Peyer's patch (tissue), 4 donors: ENCODE data around the gene KASH5. TPM values are rescaled to one million over a fixed set of nuclear protein-coding genes. Genes with fewer than 3 reads are reported as not detected.
A peak's percentile ranks its signal among the peaks of the same experiment; 100 is the strongest.

Experiments
- DNase-seq, 3 donors: peaks; one replicate each; pipeline ENCODE4 v3.0.0-alpha.2; 2017 to 2019
- H3K27ac ChIP-seq, 4 donors: fragments of 200-600 bp; sonication (generic); one replicate each; pipeline ENCODE4 v1.5.1; 2016 to 2019
- H3K27me3 ChIP-seq, 2 donors: fragments of 200-600 bp; sonication (generic); one replicate each; pipeline ENCODE4 v1.5.1; 2019
- H3K36me3 ChIP-seq, 3 donors: fragments of 200-600 bp; sonication (generic); one replicate each; pipeline ENCODE4 v1.5.1; 2016 to 2019
- H3K4me1 ChIP-seq, 4 donors: fragments of 200-600 bp; sonication (generic); one replicate each; pipeline ENCODE4 v1.5.1; 2016 to 2019
- H3K4me3 ChIP-seq, 4 donors: fragments of 200-600 bp; sonication (generic); 1 replicate in 3 of 4; 2 replicates in 1 of 4; pipeline ENCODE4 v1.5.1; 2016 to 2019; ENCODE audit warnings: mild to moderate bottlenecking in 1 of 4
- H3K9me3 ChIP-seq, 4 donors: fragments of 200-600 bp; sonication (generic); one replicate each; pipeline ENCODE4 v1.5.1; 2016 to 2019; ENCODE audit warnings: mild to moderate bottlenecking in 1 of 4
- POLR2A ChIP-seq, 2 donors: fragments of 450-650 bp; IDR thresholded peaks; one replicate each; pipeline ENCODE4 v1.5.1; 2017; ENCODE audit warnings: antibody characterized with exemption in 2 of 2, mild to moderate bottlenecking in 2 of 2, moderate library complexity in 2 of 2
- total RNA-seq, 4 donors: library from RNA; depleted of rRNA; stranded (reverse); fragments of >200 nt; gene quantifications; one replicate each; pipeline ENCODE4 v1.1.0, GENCODE V29; 2016
- TF ChIP-seq, protein P1 (sequence below), 6 experiments: fragments of 450-650 bp in 4 of 6; fragments of 200-600 bp in 2 of 6; sonication (generic) in 1 of 6; IDR thresholded peaks; one replicate each; pipeline ENCODE4 v1.5.1; 2017 to 2019; ENCODE audit warnings: antibody characterized with exemption in 6 of 6, mild to moderate bottlenecking in 3 of 6, moderate library complexity in 1 of 6

The KASH5 gene
- total RNA-seq, 4 donors from 2014 or later: not detected

DNA sequence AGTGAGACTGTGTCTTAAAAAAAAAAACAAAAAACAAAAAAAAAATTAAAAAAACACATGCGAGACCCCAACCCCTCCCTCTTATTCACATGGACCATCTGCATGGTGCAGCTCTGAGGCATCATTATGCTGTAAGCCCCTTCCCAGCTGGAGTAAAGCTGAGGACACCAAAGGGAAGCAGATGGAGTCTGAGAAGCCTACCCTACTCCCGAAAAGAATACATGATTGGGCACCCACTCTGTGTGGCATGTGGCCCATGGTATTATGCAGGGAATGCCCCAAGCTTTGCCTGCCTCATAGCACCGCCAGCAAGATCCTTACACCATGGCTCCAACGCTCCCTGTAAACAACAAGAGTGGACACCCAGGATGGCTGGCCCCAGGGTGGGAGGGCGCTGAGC lies 30.5 kb downstream of the KASH5 start:
- no peaks in the 10 kb centered on the region for H3K9me3 ChIP-seq
- H3K4me3 ChIP-seq: no peak overlapping the region
- H3K36me3 ChIP-seq: no peaks in the 10 kb centered on the region
- H3K27ac ChIP-seq: no peak overlapping the region
- peaks cover 3 to 20% (median 16%) of the 10 kb centered on the region in 4 donors for H3K4me1 ChIP-seq
- H3K27me3 ChIP-seq: peaks cover 0 to 32% of the 10 kb centered on the region in 2 donors
- no peak for TF ChIP-seq POLR2A (IDR thresholded peaks at IDR 0.05)
- TF ChIP-seq, protein P1, sequence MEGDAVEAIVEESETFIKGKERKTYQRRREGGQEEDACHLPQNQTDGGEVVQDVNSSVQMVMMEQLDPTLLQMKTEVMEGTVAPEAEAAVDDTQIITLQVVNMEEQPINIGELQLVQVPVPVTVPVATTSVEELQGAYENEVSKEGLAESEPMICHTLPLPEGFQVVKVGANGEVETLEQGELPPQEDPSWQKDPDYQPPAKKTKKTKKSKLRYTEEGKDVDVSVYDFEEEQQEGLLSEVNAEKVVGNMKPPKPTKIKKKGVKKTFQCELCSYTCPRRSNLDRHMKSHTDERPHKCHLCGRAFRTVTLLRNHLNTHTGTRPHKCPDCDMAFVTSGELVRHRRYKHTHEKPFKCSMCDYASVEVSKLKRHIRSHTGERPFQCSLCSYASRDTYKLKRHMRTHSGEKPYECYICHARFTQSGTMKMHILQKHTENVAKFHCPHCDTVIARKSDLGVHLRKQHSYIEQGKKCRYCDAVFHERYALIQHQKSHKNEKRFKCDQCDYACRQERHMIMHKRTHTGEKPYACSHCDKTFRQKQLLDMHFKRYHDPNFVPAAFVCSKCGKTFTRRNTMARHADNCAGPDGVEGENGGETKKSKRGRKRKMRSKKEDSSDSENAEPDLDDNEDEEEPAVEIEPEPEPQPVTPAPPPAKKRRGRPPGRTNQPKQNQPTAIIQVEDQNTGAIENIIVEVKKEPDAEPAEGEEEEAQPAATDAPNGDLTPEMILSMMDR (IDR thresholded peaks at IDR 0.05): no peak
- no peak for DNase-seq

- Histone ChIP-seq H3K27me3 (peaks cover 0 to 39% of the 10 kb centered on the region in 2 donors), H3K27ac (no peak overlapping the region), H3K36me3 (no peaks in the 10 kb centered on the region), H3K9me3 (no peaks in the 10 kb centered on the region), H3K4me3 (no peak overlapping the region), H3K4me1 (peaks cover 3 to 21% (median 16%) of the 10 kb centered on the region in 4 donors)
- TF ChIP-seq POLR2A (IDR thresholded peaks at IDR 0.05): no peak
- TF ChIP-seq, protein P1 (IDR thresholded peaks at IDR 0.05): no peak
- DNase-seq: no peak
Observed at GRCh38 chr19:49419173-49419572, 31.1 kb downstream of the KASH5 start.

DNA sequence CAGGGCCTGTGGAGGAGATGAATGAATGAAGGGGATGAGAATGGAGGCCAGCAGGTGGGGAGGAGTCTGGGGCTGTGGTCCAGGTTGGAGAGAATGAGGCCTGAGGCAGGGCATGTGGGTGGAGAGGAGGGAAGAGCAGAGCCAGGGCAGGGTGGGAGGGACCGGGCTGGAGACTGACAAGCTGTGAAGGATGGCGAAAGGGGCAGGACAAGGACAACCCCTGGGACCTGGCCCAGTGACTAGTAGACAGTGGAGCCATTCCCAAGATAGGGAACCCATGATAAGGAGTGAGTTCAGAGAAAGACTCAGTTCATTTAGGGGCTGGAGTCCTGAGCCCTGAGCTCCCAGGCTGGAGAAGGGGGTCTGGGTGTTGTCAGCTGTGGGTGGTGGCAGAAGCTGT lies 32.2 kb downstream of the KASH5 start:
- Histone ChIP-seq H3K36me3 (no peaks in the 10 kb centered on the region), H3K27me3 (peaks cover 0 to 40% of the 10 kb centered on the region in 2 donors), H3K9me3 (no peaks in the 10 kb centered on the region), H3K27ac (no peak overlapping the region), H3K4me3 (no peak overlapping the region), H3K4me1 (peaks cover 3 to 21% (median 16%) of the 10 kb centered on the region in 4 donors)
- TF ChIP-seq, protein P1 (IDR thresholded peaks at IDR 0.05): no peak
- TF ChIP-seq POLR2A (IDR thresholded peaks at IDR 0.05): no peak
- peak in 1 of 3 donors; percentile 23 for DNase-seq

- Histone ChIP-seq H3K27me3 (peaks cover 0 to 47% of the 10 kb centered on the region in 2 donors), H3K9me3 (no peaks in the 10 kb centered on the region), H3K4me3 (peak overlapping the region in 2 of 4 donors; percentile 13 to 31), H3K4me1 (peaks cover 3 to 21% (median 16%) of the 10 kb centered on the region in 4 donors), H3K36me3 (no peaks in the 10 kb centered on the region), H3K27ac (no peak overlapping the region)
- no peak for TF ChIP-seq POLR2A (IDR thresholded peaks at IDR 0.05)
- TF ChIP-seq, protein P1 (IDR thresholded peaks at IDR 0.05): no peak
- DNase-seq: peak; percentile 35 to 67 (median 62)
Observed at GRCh38 chr19:49421039-49421877, 33.2 kb downstream of the KASH5 start.

DNA sequence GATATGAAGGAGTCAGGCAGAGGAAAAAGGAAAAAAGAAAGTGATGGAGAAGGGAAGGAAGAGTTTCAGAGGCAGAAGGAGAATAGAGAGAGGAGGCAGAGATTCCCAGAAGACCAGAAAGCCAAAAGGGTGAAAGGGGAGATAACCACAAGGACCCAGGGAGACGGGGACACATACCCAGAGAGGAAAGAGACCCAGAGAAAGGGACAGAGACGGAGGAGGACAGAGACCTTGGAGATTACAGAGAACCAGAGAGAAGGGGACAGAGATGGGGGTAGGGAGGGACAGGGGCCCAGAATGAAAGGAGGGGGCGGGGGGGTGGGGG lies 33.8 kb downstream of the KASH5 start:
- H3K27me3 ChIP-seq: peaks cover 0 to 53% of the 10 kb centered on the region in 2 donors
- no peak overlapping the region for H3K27ac ChIP-seq
- no peaks in the 10 kb centered on the region for H3K9me3 ChIP-seq
- no peak overlapping the region for H3K4me3 ChIP-seq
- TF ChIP-seq, protein P1 (IDR thresholded peaks at IDR 0.05): no peak
- TF ChIP-seq POLR2A (IDR thresholded peaks at IDR 0.05): no peak
- DNase-seq: no peak
- H3K4me1 ChIP-seq: peaks cover 3 to 21% (median 16%) of the 10 kb centered on the region in 4 donors
- H3K36me3 ChIP-seq: no peaks in the 10 kb centered on the region
